HCT116 (cell line): ENCODE measurements around the gene OSBPL5. TPM values are rescaled to one million over a fixed set of nuclear protein-coding genes. Genes with fewer than 3 reads are reported as not detected.

Experiments used
- ATAC-seq: fragments of 200-7000 bp; cut with Tn5 transposase; 2 replicates; pipeline ENCODE4 v1.9.1; 2020; ENCODE audit warnings: mild to moderate bottlenecking, moderate library complexity
- BruUV-seq: library from RNA; stranded (reverse); fragments of 400-500 nt; replicated peaks from 2 replicates; lab custom pipeline; 2021; lab: Mats Ljungman, UMichigan
- CTCF ChIA-PET: fragments of 300-600 bp; sonication (Branson Sonifier 250); formaldehyde crosslinking; loops from one replicate; lab custom pipeline; 2021; ENCODE audit warnings: antibody characterized with exemption; lab: Charles Lee
- POLR2A ChIA-PET: fragments of 300-600, 350-600 bp; sonication (Branson Sonifier 250); formaldehyde crosslinking; loops from one replicate; lab custom pipeline; 2021; ENCODE audit warnings: antibody characterized with exemption; lab: Charles Lee
- RAD21 ChIA-PET, 2 experiments: fragments of 300-600 bp; sonication (Branson Sonifier 250); formaldehyde crosslinking; loops; one replicate each; lab custom pipeline; 2023; ENCODE audit warnings: low total read pairs in 2 of 2; ENCODE audit not compliant: uncharacterized antibody in 2 of 2, unreplicated experiment in 2 of 2, low non-redundant PET in 1 of 2; lab: Charles Lee
- DNase-seq: peaks from one replicate; pipeline ENCODE4 v3.0.0-alpha.2; 2010; ENCODE audit warnings: low read depth, low spot score
- H2AFZ ChIP-seq: fragments of 200-600 bp; shearing (Covaris generic), sonication (generic); 2 replicates; pipeline ENCODE4 v1.6.1; 2017; ENCODE audit warnings: low read depth, mixed run types, mixed read lengths, antibody characterized with exemption, low read length; ENCODE audit not compliant: poor library complexity, severe bottlenecking
- H3K27ac ChIP-seq: 2 replicates; pipeline ENCODE4 v1.5.1; 2012; ENCODE audit warnings: low read depth, low read length
- H3K27me3 ChIP-seq: fragments of 200-600 bp; sonication (generic); 2 replicates; pipeline ENCODE4 v1.6.1; 2016; ENCODE audit warnings: mixed run types, low read length, mixed read lengths; ENCODE audit not compliant: insufficient read depth
- H3K36me3 ChIP-seq, 2 experiments: fragments of 200-500 bp in 1 of 2; fragments of 200-600 bp in 1 of 2; sonication (Bioruptor generic) in 1 of 2; sonication (generic) in 1 of 2; 2 replicates each; pipeline versions ENCODE4 v1.5.1 to v1.6.1; 2014 to 2016; ENCODE audit warnings: low read length in 2 of 2, inconsistent platforms in 1 of 2, mixed read lengths in 1 of 2, mixed run types in 1 of 2; ENCODE audit not compliant: insufficient read depth in 2 of 2, control insufficient read depth in 1 of 2
- H3K4me1 ChIP-seq, 2 experiments: fragments of 200-600 bp in 1 of 2; sonication (generic) in 1 of 2; 2 replicates each; pipeline versions ENCODE4 v1.5.1 to v1.6.1; 2012 to 2017; ENCODE audit warnings: low read length in 2 of 2, inconsistent platforms in 1 of 2, mild to moderate bottlenecking in 1 of 2, mixed read lengths in 1 of 2, mixed run types in 1 of 2, moderate library complexity in 1 of 2; ENCODE audit not compliant: insufficient read depth in 2 of 2, control insufficient read depth in 1 of 2
- H3K4me2 ChIP-seq: fragments of 200-600 bp; sonication (generic); 2 replicates; pipeline ENCODE4 v1.6.1; 2017; ENCODE audit warnings: mixed run types, low read length, mixed read lengths
- H3K4me3 ChIP-seq, 2 experiments: fragments of 200-600 bp in 1 of 2; sonication (generic) in 1 of 2; replicated peaks in 1 of 2; 2 replicates each; pipeline ENCODE4 v1.5.1; 2011 to 2016; ENCODE audit warnings: low read length in 2 of 2, control low read depth in 1 of 2, low read depth in 1 of 2, mild to moderate bottlenecking in 1 of 2, mixed read lengths in 1 of 2, mixed run types in 1 of 2
- H3K79me2 ChIP-seq: fragments of 200-600 bp; sonication (generic); 2 replicates; pipeline ENCODE4 v1.6.1; 2017; ENCODE audit warnings: mild to moderate bottlenecking, mixed run types, low read length, moderate library complexity, mixed read lengths; ENCODE audit not compliant: insufficient read depth
- H3K9ac ChIP-seq: fragments of 200-600 bp; sonication (generic); 2 replicates; pipeline ENCODE4 v1.6.1; 2016; ENCODE audit warnings: low read length, mixed read lengths
- H3K9me2 ChIP-seq: fragments of 200-600 bp; sonication (generic), shearing (Covaris generic); 2 replicates; pipeline ENCODE4 v1.6.1; 2017; ENCODE audit warnings: mixed run types, mild to moderate bottlenecking, moderate library complexity; ENCODE audit not compliant: insufficient read depth
- H3K9me3 ChIP-seq, 2 experiments: fragments of 200-500 bp in 1 of 2; fragments of 200-600 bp in 1 of 2; sonication (Bioruptor generic) in 1 of 2; sonication (generic) in 1 of 2; 2 replicates each; pipeline ENCODE4 v1.6.1; 2014 to 2017; ENCODE audit warnings: low read length in 2 of 2, mixed read lengths in 2 of 2, inconsistent platforms in 1 of 2, low read depth in 1 of 2, mild to moderate bottlenecking in 1 of 2, mixed run types in 1 of 2, moderate library complexity in 1 of 2; ENCODE audit not compliant: control insufficient read depth in 1 of 2, insufficient read depth in 1 of 2
- H4K20me1 ChIP-seq: fragments of 200-600 bp; sonication (generic), shearing (Covaris generic); 2 replicates; pipeline ENCODE4 v1.6.1; 2017; ENCODE audit warnings: mixed run types, mild to moderate bottlenecking, moderate library complexity; ENCODE audit not compliant: insufficient read depth
- ATF3 ChIP-seq: IDR thresholded peaks from 2 replicates; pipeline ENCODE4 v1.6.1; 2012
- CBX3 ChIP-seq: IDR thresholded peaks from 2 replicates; pipeline ENCODE4 v1.6.1; 2012; ENCODE audit warnings: low read depth
- CEBPB ChIP-seq: IDR thresholded peaks from 2 replicates; pipeline ENCODE4 v1.6.1; 2012; ENCODE audit warnings: low read depth
- ELF1 ChIP-seq: IDR thresholded peaks from 2 replicates; pipeline ENCODE4 v1.6.1; 2012; ENCODE audit warnings: low read depth, borderline replicate concordance
- EZH2 ChIP-seq: fragments of 200-600 bp; sonication (generic); IDR thresholded peaks from 2 replicates; pipeline ENCODE4 v1.6.1; 2017; ENCODE audit warnings: antibody characterized with exemption, mixed run types
- EZH2phosphoT487 ChIP-seq: fragments of 200-600 bp; IDR thresholded peaks from 2 replicates; pipeline ENCODE4 v1.6.1; 2018; ENCODE audit warnings: antibody characterized with exemption, borderline replicate concordance
- FOSL1 ChIP-seq: IDR thresholded peaks from 2 replicates; pipeline ENCODE4 v1.6.1; 2012; ENCODE audit warnings: low read depth
- MAX ChIP-seq: IDR thresholded peaks from 2 replicates; pipeline ENCODE4 v1.6.1; 2012
- POLR2A ChIP-seq: IDR thresholded peaks from 2 replicates; pipeline ENCODE4 v1.7.0; 2011; ENCODE audit warnings: borderline replicate concordance; ENCODE audit not compliant: insufficient read depth, insufficient read length; ENCODE audit errors: extremely low read depth
- RAD21 ChIP-seq: IDR thresholded peaks from 2 replicates; pipeline ENCODE4 v1.6.1; 2012; ENCODE audit warnings: low read depth, mild to moderate bottlenecking
- REST ChIP-seq: IDR thresholded peaks from 2 replicates; pipeline ENCODE4 v1.6.1; 2012; ENCODE audit warnings: low read depth
- SIN3A ChIP-seq: IDR thresholded peaks from 2 replicates; pipeline ENCODE4 v1.6.1; 2012; ENCODE audit warnings: low read depth
- SRF ChIP-seq: IDR thresholded peaks from 2 replicates; pipeline ENCODE4 v1.6.1; 2012; ENCODE audit warnings: low read depth
- TCF7L2 ChIP-seq: IDR thresholded peaks from 2 replicates; pipeline ENCODE4 v1.7.0; 2011; ENCODE audit warnings: borderline replicate concordance, inconsistent platforms; ENCODE audit not compliant: insufficient read depth, insufficient read length; ENCODE audit errors: extremely low read depth
- YY1 ChIP-seq: IDR thresholded peaks from 2 replicates; pipeline ENCODE4 v1.6.1; 2011; ENCODE audit warnings: low read length, low read depth, moderate library complexity, mild to moderate bottlenecking; ENCODE audit not compliant: insufficient replicate concordance; ENCODE audit errors: extremely low read depth
- ZNF274 ChIP-seq: fragments of 200-500 bp; sonication (Bioruptor generic); IDR thresholded peaks from 2 replicates; pipeline ENCODE4 v1.6.1; 2014; ENCODE audit warnings: mild to moderate bottlenecking, low read depth, low read length, inconsistent platforms
- intact Hi-C: fragments of 100-400 bp; cut with micrococcal nuclease; formaldehyde crosslinking; loops from 2 replicates; pipeline ENCODE4 v1.10.0; 2022
- total RNA-seq: library from RNA; stranded (reverse); gene quantifications from one replicate; pipeline ENCODE4 v1.2.1, GENCODE V29; 2021; ENCODE audit not compliant: unreplicated experiment

OSBPL5 gene
- total RNA-seq, 1 experiment from 2014 or later, result 44.2 TPM

- Histone ChIP-seq H3K27ac (no peak overlapping the region), H3K27me3 (no peaks in the 10 kb centered on the region), H4K20me1 (no peaks in the 10 kb centered on the region), H3K36me3 (no peaks in the 10 kb centered on the region), H3K4me3 (no peak overlapping the region), H3K9me2 (no peaks in the 10 kb centered on the region), H3K4me2 (no peak overlapping the region), H2AFZ (no peak overlapping the region), H3K9me3 (peaks cover 0 to 9% of the 10 kb centered on the region in 2 experiments; a peak in 1 of 4 replicates), H3K79me2 (no peaks in the 10 kb centered on the region), H3K9ac (no peak overlapping the region), H3K4me1 (peaks cover 12 to 16% of the 10 kb centered on the region in 2 experiments; a peak in 3 of 4 replicates)
- TF ChIP-seq ELF1 (no peak), EZH2phosphoT487 (no peak), MAX (no peak), EZH2 (no peak), YY1 (no peak), RAD21 (no peak), POLR2A (no peak), SRF (no peak), SIN3A (no peak)
- DNase-seq, result no peak
- no TSS peak for BruUV-seq
- no peak for ATAC-seq
- intact Hi-C loops, result no loop called here
- POLR2A ChIA-PET, result no interaction called here
- CTCF ChIA-PET, result no interaction called here
- RAD21 ChIA-PET, result no interaction called here
Observed at GRCh38 chr11:3173795-3174194, 8.7 kb upstream of the OSBPL5 start.

- Histone ChIP-seq H3K9ac (no peak overlapping the region), H3K27me3 (no peaks in the 10 kb centered on the region), H3K4me1 (peaks cover 13 to 17% of the 10 kb centered on the region in 2 experiments; a peak in 3 of 4 replicates), H3K36me3 (no peaks in the 10 kb centered on the region), H3K9me2 (no peaks in the 10 kb centered on the region), H3K4me3 (no peak overlapping the region), H3K9me3 (peaks cover 0 to 9% of the 10 kb centered on the region in 2 experiments; a peak in 1 of 4 replicates), H2AFZ (no peak overlapping the region), H3K27ac (no peak overlapping the region), H3K4me2 (no peak overlapping the region), H3K79me2 (no peaks in the 10 kb centered on the region), H4K20me1 (no peaks in the 10 kb centered on the region)
- ChIA-PET RAD21 (no interaction called here), POLR2A (no interaction called here), CTCF (no interaction called here)
- ATAC-seq, result no peak
- no TSS peak for BruUV-seq
- no peak for DNase-seq
- intact Hi-C loops, result no loop called here
- TF ChIP-seq FOSL1 (no peak), EZH2 (no peak), TCF7L2 (no peak), RAD21 (no peak), SRF (no peak), ZNF274 (no peak), POLR2A (no peak), CEBPB (no peak), CBX3 (no peak), ATF3 (no peak), REST (no peak)
Observed at GRCh38 chr11:3171931-3172560, 6.9 kb upstream of the OSBPL5 start.
